ENCODE measurements around the gene UACA. TPM values are rescaled to one million over a fixed set of nuclear protein-coding genes. Genes with fewer than 3 reads are reported as not detected.

Gene UACA
- total RNA-seq, 1 experiment from 2014 or later = 59.9 TPM

GRCh38 chr15:70770863-70771262 lies 7.5 kb upstream of the UACA start:
- Histone ChIP-seq H3K36me3 (ENCODE audit: low read depth) (no peaks in the 10 kb centered on the region), H3K27ac (no peak overlapping the region), H3K27me3 (ENCODE audit: insufficient read depth, low read depth) (no peaks in the 10 kb centered on the region), H3K9me2 (ENCODE audit: insufficient read depth) (no peaks in the 10 kb centered on the region), H2AFZ (no peak overlapping the region), H4K20me1 (ENCODE audit: insufficient read depth) (no peaks in the 10 kb centered on the region), H3K9me3 (ENCODE audit: insufficient read depth, low read depth) (no peaks in the 10 kb centered on the region), H3K79me2 (ENCODE audit: low read depth) (no peaks in the 10 kb centered on the region), H3F3A (ENCODE audit: insufficient read depth, low read depth) (0 out of 2 replicates have a peak, but pooled peaks cover 10% of the 10 kb centered on the region), H3K4me1 (replicated peaks; ENCODE audit: insufficient read depth) (peaks cover 24% of the 10 kb centered on the region), H3K4me2 (peak overlapping the region; percentile 26; the same call in 1 of the 2 replicates), H3K4me3 (no peak overlapping the region)
- BruUV-seq (replicated peaks) = no TSS peak
- TF ChIP-seq CTCF (conservative IDR thresholded peaks at IDR 0.05) (no peak), EZH2 (IDR thresholded peaks at IDR 0.05; ENCODE audit: low read depth) (no peak)
- POLR2A ChIA-PET (ENCODE audit: unreplicated experiment) = no interaction called here
- intact Hi-C loops (cut with micrococcal nuclease; ENCODE audit: unreplicated experiment) = no loop called here
- CTCF ChIA-PET = no interaction called here
- DNase-seq = peak in 1 of 2 experiments; percentile 61

- intact Hi-C loops (cut with micrococcal nuclease; ENCODE audit: unreplicated experiment) = no loop called here
- Histone ChIP-seq H3K4me3 (no peak overlapping the region), H3K9me2 (ENCODE audit: insufficient read depth) (no peaks in the 10 kb centered on the region), H3K27ac (no peak overlapping the region), H3K4me1 (replicated peaks; ENCODE audit: insufficient read depth) (peaks cover 24% of the 10 kb centered on the region), H3K4me2 (no peak overlapping the region), H3F3A (ENCODE audit: insufficient read depth, low read depth) (peaks cover 23% of the 10 kb centered on the region; the same call in 1 of the 2 replicates), H4K20me1 (ENCODE audit: insufficient read depth) (no peaks in the 10 kb centered on the region), H3K36me3 (ENCODE audit: low read depth) (no peaks in the 10 kb centered on the region), H3K9me3 (ENCODE audit: insufficient read depth, low read depth) (no peaks in the 10 kb centered on the region), H2AFZ (no peak overlapping the region), H3K27me3 (ENCODE audit: insufficient read depth, low read depth) (no peaks in the 10 kb centered on the region), H3K79me2 (ENCODE audit: low read depth) (no peaks in the 10 kb centered on the region)
- no peak for DNase-seq
- TF ChIP-seq CTCF (conservative IDR thresholded peaks at IDR 0.05) (no peak), EZH2 (IDR thresholded peaks at IDR 0.05; ENCODE audit: low read depth) (no peak)
- BruUV-seq (replicated peaks) = no TSS peak
- CTCF ChIA-PET = no interaction called here
- POLR2A ChIA-PET (ENCODE audit: unreplicated experiment) = interaction anchor here (0.6 kb wide), 1 partner anchor 1799 kb away, joined by 6 read pairs; no protein-coding TSS in a partner anchor
These were observed 5.0 kb upstream of the UACA start for GRCh38 chr15:70768257-70768883.

GRCh38 chr15:70767667-70768066 lies 4.3 kb upstream of the UACA start:
- no peak overlapping the region for H3K4me3 ChIP-seq
- no peak for DNase-seq
- H2AFZ ChIP-seq = no peak overlapping the region
- no peaks in the 10 kb centered on the region for H3K36me3 ChIP-seq (ENCODE audit: low read depth)
- no peaks in the 10 kb centered on the region for H3K27me3 ChIP-seq (ENCODE audit: insufficient read depth, low read depth)
- intact Hi-C loops (cut with micrococcal nuclease; ENCODE audit: unreplicated experiment) = no loop called here
- H3K4me1 ChIP-seq (replicated peaks; ENCODE audit: insufficient read depth) = peaks cover 24% of the 10 kb centered on the region
- TF ChIP-seq EZH2 (IDR thresholded peaks at IDR 0.05; ENCODE audit: low read depth) (no peak), CTCF (conservative IDR thresholded peaks at IDR 0.05) (no peak)
- ChIA-PET CTCF (no interaction called here), POLR2A (ENCODE audit: unreplicated experiment) (no interaction called here)
- no peaks in the 10 kb centered on the region for H3K79me2 ChIP-seq (ENCODE audit: low read depth)
- H3K4me2 ChIP-seq = no peak overlapping the region
- H3K9me2 ChIP-seq (ENCODE audit: insufficient read depth) = no peaks in the 10 kb centered on the region
- peaks cover 23% of the 10 kb centered on the region; the same call in 1 of the 2 replicates for H3F3A ChIP-seq (ENCODE audit: insufficient read depth, low read depth)
- H3K27ac ChIP-seq = no peak overlapping the region
- no TSS peak for BruUV-seq (replicated peaks)
- no peaks in the 10 kb centered on the region for H3K9me3 ChIP-seq (ENCODE audit: insufficient read depth, low read depth)
- no peaks in the 10 kb centered on the region for H4K20me1 ChIP-seq (ENCODE audit: insufficient read depth)

All from PC-9 (cell line).